HG02973 (cell line): Measurements from ENCODE around the gene AP1S1.

ENCODE experiments used
- ATAC-seq: cut with Tn5 transposase; IDR thresholded peaks from one replicate; pipeline ENCODE4 v1.9.1; 2021; ENCODE audit warnings: moderate library complexity; ENCODE audit not compliant: unreplicated experiment

Gene AP1S1

DNA sequence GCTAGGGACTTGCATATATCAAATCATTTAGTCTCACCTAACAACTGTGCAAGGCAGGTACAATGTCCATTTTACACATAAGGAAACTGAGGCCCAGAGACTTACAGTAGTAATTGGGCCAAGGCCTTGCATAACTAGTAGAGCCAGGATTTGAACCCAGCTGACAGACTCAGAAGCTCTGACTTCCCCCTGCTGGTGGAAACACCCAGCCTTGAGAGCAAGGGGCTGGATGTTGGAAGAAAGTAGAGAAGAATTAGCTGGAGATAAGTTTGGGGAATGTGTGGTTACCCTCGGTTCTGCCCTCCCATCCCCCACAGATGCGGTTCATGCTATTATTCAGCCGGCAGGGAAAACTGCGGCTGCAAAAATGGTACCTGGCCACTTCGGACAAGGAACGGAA is 2.0 kb downstream of the AP1S1 start:
- no peak for ATAC-seq

DNA sequence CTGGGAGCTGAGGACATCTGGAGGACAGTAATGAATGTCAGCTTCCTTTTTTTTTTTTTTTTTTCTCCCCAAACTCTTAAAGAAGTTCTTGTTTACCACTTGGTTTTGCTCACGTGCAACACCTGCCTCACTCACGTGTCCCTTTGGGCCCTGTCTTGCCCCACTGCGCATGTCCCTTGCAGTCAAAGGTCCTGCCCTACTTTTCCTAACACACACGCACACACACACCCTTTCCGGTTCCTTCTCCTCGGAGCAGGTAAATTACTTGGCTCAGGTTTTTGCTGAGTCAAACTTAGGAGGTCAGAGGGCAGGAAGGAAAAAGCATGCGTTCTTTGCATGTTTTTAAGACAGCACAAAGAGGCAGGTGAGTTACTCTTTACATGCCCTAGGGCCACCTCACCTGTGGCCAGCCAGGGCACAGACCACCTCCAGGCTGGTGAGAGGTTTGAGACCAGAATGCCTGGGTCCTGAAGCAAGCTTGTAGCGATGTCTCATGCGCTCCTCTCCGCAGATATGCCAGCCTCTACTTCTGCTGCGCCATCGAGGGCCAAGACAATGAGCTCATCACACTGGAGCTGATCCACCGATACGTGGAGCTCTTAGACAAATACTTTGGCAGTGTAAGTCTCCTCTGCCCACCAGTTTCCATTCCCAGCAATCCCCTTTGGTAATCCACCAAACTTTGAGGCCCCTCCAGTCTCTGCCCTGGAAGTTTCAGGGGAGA is 2.8 kb downstream of the AP1S1 start:
- ATAC-seq, result no peak

DNA sequence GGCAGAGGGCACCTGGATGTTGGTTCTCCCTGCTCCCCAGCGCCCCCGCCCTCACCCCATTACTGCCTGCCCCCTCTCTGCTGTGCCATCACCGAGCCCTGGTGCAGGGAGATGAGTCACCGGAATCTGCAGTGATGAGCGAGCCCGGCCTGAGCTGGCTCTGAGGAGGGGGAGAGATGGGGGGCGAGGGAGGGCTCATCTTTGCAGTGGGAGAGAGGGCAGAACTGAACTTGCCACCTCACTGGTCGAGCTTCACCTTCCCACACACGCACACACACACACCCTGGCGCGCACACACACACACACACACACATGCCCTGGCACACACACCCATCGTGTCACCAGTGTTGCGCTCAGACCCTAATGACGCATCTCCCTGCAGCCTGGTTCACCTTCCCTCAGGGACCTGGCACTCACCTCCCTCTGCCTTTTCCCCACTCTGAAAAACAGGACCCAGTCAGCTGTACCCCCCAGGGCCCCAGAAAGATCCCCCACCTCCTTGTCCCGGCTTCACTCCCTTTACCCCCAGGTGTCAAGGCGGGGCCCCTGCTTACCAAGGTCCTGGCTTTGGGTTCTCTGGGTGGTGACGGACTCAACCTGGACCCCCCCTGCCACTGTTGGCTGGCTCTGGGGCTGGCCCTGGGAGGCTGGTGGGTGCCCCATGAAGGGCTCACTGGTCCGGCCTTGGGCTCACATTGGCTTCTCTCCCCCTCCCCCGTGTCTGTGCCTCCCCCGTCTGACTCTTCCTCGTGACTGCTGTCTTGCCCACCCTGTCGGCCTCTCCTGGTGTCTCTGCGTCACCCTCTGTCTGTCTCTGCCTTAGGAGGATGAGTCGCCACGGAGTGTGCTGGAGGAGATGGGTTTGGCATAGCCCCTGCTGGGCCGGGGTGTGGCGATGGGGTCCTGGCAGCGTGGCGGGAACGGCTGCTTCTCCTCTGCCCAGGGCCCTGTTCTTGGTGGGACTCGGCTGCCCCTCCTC is 5.7 kb downstream of the AP1S1 start:
- no peak for ATAC-seq

DNA sequence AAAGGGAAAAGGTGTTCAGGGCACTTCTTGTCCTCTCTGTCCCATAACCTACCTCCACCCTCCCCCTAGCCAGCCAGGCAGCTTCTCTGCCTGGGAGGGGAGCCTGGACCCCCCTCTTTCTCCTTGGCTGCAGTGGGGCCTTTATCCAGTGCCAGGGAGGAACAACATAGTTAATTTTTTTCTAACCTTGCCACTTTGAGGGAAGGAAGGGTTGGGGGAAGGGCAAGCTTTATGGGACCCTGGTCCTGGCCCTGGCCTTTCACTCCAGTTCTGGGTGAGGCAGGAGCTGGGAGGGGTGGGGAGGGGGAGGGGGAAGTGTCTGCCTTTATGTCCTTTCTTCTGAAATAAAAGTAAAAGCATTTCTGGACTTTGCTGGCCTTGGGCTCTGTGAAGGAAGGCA is 6.6 kb downstream of the AP1S1 start:
- no peak for ATAC-seq

DNA sequence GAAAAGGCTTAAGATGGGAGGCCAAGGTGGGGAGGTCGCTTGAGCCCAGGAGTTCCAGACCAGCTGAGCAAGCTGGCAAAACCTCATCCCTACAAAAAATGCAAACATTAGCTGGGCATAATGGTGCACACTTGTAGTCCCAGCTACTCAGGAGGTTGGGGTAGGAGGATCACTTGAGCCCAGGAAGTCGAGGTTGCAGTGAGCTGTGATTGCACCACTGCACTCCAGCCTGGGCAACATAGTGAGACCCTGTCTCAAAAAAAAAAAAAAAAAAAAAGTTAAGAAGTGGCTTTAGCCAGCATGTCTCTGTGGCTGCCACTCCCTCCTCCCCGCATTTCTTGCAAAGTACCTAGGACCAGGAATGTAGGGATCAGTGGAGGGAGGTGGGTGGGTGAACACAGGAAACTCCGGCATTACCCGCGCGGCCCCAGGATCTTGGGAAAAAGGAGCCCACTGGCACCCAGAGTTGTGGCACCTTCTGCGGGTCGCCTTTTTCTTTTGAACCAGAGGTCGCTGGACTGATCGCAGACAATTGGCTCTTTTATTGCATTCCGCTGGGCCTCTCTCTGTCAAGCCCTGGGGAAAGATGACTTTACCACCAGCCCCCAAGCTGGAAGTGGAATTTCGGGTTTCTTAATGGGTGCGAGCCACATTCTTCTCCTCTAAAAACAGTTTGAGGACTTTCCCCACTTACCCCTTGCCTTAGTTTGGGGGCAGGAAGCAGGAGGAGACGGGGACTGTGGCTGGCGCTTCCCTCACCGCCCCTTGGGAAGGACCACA is 7.6 kb downstream of the AP1S1 start:
- ATAC-seq, result no peak

DNA sequence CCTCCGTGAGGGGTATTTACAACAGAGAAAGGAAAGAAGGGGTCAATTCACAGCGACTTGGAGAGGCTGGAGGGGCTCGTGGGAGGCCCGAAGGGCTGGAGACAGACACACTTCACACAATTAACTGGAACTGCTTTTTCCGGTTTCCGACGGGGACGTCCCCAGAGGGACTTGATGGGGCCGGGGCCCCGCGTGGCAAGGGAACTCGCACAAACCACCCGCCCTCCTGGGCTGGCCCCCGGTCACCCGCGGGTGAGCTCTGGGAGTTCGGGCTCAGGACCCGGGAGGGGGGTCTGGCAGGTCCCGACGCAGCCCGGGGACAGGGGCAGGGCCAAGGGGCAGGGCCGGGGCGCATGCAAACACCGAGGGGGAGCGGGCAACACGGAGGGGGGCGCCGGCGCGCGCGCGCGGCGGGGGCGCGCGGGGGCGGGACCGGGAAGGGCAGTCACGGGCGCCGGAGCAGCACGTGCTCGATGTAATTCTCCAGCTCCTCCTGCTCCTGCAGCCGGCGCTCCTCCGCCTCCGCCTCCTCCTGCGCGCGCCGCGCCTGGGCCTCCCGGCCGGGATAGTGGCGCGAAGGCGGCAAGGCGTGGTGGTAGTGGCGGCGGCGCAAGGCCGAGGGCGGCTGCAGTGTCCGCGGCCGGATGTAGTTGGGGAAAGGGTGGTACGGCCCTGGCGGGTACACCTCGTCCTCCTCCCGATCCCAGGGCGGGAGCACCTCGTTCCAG is 8.4 kb downstream of the AP1S1 start:
- no peak for ATAC-seq

DNA sequence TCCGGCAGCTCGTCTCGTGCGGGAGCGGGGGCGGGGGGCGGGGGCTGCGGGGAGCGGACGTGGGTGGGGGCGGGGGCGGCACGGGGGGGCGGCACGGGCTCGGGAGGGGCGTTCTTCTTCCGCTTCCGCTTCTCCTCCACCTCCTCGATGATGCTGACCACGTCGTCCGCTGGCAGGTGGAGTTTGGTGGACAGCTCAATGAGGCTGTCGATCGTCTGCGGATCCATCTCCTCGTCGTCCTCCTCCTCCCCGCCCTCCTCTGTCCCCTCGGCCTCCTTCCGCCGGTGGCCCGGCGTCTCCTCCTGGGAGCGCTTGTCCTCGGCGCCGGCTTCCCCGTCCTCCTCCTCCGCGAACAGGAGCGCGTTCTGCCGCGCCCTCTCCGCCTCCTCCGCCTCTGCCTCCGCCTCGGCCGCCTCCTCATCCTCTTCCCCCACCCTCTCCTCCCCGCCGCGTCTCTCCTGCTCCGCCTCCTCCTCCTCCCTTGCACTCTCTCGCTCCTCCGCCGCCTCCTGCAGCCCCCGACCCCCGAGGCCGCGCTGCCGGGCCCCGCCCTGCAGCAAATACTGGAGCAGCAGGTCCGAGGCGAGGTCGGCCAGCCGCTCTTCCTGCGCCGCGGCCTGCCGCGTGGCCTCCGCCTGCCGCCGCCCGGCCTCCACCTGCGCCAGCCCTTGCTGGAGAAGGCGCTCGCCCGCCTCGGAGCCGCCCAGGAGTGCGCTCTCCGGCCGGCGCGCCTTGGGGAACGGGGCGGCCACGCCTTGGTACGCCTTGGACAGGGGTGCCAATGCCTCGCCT is 9.2 kb downstream of the AP1S1 start:
- no peak for ATAC-seq

DNA sequence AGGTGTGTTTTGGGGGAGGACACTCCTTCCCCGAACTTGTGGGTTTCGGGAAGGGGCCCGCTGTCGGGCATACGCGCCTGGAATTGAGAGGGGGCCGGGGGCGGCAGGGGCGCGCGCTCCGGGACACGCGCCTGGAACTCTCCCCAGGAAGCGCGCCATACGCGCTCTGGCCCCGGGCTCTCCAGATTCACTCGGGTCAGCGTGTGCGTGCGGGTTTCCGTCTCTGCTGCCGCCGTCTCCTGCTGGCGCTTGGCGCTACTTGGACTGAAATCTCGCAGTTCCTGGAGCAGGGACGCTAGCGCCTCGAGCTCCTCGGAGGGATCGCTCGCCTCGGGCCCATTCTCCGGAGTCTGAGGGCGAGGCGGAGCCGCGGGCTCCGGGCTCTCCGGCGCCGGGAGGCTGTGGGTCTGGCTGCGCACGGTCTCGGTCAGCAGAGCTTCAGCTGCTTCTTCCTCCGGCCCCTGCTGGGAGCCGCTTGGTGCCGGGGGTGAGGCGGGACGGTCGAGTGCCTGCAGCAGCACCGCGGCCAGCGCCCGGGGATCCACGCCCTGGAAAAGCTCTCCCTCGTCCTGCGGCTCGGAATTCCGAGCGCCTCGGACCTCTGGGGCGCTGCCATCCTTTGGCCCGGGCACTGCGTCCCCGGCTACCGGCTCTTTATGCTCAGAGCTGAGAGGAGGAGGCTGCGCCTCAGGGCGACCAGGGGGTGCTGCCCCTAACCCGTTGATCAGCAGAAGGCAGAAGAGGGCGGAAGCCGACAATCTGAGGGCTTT is 10.0 kb downstream of the AP1S1 start:
- ATAC-seq, result no peak

DNA sequence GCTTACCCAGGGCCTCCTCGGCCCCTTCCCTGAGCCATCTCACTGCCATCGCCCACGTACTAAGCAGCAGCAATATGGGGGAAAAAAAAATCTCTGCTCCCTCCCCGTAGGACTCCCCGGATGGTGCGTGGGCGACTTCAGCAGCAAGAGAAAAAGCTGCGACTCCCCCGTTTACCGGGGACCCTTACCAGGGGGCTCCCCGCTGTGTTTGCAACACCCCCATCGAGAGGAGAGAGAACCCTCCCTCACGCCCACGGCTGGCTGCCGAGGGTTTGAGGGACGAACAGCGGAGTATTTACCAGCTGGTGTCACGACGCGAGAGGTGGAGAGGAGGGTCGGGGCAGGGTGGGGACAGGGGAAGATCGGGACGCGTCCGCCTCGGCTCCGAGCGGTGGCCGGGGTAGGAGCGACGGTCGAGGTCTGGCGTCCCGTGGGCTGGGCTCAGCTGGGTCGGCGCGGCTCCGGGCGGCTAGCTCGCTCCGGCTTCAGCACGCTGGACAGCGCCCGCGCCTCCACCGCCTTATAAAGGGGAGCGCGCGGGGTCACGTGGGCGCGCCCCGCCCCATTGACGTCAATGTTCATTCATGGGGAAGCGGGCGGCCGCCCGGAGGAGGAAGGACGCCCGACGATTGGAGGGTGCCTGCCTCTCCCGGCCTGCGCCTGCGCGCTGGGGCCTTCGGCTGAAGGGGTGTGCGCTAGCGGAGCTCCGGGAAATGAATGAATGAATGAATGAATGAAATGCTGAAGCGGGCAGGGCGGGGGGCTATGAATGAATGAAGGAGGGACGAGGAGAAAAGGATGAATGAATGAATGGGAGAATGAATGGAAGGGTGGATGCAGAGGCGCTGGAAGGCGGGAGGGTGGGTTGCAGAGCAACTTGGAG is 11.0 kb downstream of the AP1S1 start, which contains the start of gene VGF:
Gene VGF (minus strand): TSS at position 495 of the 883 bp plus-strand sequence. CDS start 726 bp downstream, outside the sequence.
- peak; percentile 59 for ATAC-seq

DNA sequence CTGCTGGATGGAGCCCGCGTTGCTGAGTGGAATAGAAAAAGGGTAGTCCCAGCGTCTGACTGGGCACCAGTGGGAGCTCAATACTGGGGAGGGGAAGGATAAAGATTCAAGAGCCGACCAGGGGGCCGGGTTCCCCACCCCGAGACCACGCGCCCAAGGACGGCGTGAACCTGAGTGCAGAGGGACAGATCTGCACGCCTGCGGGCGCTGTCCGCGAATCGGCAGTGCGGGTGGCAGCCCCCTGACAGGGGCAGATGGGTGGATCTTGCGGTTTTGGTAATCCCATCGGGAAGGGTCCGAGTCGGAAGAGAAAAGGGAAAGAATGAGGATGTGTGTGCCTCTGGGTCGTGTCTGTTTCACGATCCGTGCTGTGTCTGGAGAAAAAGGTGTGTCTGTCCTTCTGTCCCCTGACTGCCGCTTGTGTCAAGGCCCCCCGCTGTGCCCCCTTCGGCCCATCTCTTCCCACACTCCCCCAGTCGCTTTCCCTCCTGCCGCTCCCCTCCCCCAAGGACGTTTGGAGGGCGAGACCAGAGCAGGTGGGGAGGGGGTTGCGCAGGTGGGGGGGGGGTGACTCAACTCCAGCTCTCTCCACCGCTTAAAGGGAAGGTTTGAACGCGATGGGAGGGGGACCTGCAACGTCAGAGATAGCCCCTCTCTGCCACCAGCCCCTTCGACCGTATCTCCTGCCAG is 11.8 kb downstream of the AP1S1 start:
- ATAC-seq, result no peak

DNA sequence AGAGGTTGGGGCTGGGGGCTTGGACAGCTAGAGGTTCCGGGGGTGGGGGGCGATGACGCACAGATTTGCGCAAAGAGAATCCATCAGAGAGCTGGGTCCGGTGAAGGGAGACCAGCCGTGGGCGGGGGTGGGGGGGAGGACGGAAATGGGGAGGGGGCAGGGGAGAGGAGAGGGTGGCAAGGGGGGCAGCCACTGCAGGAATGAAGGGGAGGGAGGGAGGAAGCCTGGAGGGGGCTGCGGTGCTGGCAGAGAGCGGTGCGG is 12.3 kb downstream of the AP1S1 start:
- ATAC-seq, result no peak

DNA sequence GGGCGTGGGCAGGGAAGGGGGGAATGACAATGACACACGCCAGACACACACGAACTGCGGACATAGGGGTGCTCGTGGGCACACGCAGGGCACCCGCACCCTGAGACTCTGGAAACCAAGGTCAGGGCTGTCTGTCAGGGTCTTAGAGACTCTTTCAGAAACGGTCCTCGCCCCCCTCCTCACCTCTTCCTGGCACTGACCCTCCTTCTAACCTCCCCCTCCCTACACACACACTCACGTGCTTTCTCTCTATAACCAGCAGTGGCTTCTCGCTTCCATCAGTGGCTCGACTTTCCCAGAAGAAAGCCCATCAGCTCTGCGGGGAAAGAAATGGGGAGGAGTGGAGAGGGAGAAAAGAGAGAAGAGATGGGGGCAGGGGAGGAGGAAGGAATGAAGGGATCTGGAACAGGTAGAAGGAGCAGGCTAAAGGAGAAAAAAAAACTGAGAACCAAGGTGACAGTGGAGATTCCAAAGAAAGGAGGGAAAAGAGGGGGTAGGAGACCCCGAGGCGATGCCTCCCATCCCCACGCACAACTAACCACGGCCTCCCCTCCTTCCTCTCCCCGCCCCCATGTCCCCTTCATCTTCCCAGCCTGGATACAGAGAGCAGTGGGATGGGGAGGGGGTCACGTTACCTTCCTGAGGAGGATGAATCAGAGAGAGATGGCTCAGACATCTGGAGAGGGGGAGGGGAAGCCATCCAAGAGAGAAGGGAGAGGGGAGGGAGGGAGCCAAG is 12.8 kb downstream of the AP1S1 start:
- ATAC-seq, result no peak

DNA sequence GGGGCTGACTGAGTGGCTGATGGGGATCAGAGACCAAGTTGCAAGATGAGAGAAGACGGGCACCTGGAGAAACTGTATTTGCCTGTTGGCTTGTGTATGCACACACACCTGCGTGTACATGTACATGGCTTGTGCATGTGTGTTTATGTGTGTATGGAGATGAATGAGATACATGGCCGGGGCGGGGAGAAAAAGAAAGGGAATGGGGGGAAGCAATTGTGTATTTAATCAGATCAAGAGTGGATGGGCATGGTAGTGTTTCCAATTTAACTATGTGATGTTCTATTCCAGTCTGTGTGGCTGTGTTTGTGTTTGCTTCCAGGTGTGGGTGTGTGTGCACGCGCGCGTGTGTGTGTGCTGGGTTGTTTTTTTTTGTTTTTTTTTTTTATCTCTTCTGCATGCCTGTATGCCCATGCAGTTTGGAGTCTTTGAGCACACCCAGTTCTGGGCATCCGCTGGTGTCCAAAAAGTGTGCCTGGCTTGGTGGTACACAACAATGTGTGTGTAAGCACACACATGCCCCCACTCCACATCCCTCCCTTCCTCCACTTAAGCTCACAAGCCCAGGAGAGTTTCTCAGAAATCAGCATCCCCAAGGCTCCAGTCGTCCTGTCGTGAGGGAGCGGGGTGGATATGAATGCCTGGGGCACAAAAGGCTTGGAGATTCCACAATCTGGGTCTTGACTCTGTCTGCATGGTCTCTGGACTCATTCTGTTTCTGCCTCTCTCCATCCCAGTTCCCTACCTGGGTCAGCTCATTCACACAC is 13.6 kb downstream of the AP1S1 start:
- no peak for ATAC-seq

DNA sequence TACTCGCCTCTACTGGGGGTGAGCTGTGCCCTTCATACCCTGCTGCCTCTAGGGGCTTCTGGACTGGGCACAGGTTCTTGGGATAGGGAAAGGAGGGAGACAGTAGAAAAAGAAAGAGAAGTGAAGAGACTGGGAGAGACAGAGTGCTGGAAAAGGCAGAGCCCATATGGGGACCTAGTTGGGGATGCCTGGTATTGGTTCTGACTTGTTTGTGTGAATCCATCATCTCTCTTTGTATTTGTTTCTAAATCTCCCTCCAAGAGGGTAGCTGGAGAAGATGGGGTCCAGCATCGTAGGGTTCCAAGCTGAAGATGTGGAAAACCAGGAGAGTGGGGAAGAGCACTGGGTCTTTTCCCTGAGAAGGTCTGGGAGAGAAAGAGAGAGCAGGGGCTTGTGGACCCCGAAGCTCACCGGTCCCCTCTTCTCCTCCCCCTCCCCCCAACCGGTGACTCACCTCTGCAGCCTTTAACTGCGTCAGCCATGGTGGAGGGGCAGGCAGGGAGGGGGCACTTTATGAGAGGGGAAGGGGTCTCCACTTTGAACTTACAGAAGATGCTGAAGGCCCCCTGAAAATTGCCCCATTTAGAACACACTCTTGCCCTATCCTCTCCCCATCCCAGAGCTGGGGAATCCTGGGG is 14.3 kb downstream of the AP1S1 start:
- ATAC-seq, result no peak

DNA sequence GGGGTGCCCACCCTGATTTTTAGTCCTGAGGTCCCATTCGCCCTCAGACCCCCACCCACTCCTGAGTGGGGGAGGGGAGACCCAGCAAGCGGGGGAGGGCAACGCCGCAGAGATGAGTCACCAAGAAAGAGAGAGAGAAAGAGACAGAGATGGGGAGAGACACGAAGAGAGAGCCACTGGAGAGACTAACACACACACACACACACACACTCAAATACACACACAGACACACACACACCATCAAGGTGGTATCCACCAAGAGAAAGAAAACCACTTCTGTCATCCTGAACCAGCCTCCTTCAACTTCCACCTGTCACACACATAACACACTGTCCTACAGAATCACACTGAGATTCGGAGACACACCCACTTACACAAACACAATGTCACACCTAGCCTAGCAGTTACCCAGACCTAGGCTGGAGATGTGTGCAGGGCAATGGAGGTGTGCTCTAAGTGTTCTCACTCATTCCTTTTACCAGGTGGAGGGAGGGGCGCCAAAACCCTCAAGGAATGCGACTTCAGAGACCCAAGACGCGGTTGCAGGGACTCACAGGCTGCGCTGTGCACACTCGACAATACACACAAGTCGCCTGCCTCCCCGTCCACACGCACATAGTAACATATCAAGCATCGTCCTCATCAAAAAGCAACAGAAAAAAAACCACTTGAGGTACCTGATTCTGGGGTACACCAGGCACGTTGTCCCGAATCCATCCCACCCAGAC is 15.0 kb downstream of the AP1S1 start:
- ATAC-seq, result no peak
